ENCODE data around the gene KCNH5.

- no peak for TF ChIP-seq POLR2AphosphoS5 (IDR thresholded peaks at IDR 0.05; ENCODE audit: low read depth, low read length)
- no peak for TF ChIP-seq TAF1 (IDR thresholded peaks at IDR 0.05; ENCODE audit: borderline replicate concordance, insufficient read depth, low read length)
- TF ChIP-seq, protein P1, sequence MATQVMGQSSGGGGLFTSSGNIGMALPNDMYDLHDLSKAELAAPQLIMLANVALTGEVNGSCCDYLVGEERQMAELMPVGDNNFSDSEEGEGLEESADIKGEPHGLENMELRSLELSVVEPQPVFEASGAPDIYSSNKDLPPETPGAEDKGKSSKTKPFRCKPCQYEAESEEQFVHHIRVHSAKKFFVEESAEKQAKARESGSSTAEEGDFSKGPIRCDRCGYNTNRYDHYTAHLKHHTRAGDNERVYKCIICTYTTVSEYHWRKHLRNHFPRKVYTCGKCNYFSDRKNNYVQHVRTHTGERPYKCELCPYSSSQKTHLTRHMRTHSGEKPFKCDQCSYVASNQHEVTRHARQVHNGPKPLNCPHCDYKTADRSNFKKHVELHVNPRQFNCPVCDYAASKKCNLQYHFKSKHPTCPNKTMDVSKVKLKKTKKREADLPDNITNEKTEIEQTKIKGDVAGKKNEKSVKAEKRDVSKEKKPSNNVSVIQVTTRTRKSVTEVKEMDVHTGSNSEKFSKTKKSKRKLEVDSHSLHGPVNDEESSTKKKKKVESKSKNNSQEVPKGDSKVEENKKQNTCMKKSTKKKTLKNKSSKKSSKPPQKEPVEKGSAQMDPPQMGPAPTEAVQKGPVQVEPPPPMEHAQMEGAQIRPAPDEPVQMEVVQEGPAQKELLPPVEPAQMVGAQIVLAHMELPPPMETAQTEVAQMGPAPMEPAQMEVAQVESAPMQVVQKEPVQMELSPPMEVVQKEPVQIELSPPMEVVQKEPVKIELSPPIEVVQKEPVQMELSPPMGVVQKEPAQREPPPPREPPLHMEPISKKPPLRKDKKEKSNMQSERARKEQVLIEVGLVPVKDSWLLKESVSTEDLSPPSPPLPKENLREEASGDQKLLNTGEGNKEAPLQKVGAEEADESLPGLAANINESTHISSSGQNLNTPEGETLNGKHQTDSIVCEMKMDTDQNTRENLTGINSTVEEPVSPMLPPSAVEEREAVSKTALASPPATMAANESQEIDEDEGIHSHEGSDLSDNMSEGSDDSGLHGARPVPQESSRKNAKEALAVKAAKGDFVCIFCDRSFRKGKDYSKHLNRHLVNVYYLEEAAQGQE (IDR thresholded peaks at IDR 0.05; ENCODE audit: insufficient read depth in 1 of 2, low read depth in 2 of 2, low read length in 2 of 2) = no peak
- TF ChIP-seq SIN3A (IDR thresholded peaks at IDR 0.05; ENCODE audit: borderline replicate concordance, insufficient read depth, low read length) = no peak
- TF ChIP-seq FOXP2 (optimal IDR thresholded peaks at IDR 0.05; ENCODE audit: borderline replicate concordance, extremely low read depth, extremely low read length, insufficient read depth) = no peak
Observed at GRCh38 chr14:62882967-62883366, 162.3 kb downstream of the KCNH5 start.
